Stimulated activated CD4-positive, alpha-beta T cell treated with anti-CD3 and anti-CD28 coated beads, Interleukin-4, amount 100 ng/mL, for 4 hours (primary cell): Measurements from ENCODE around the gene SCAMP1.
"Not testable (repeated sequence)": the region's sequence is repeated elsewhere in the genome, so short reads cannot be mapped to it uniquely, and the experiment has no call there.

Source experiments
- DNase-seq, 2 experiments: peaks; one replicate each; pipeline ENCODE4 v3.0.0-alpha.2; 2020

The SCAMP1 gene

DNA sequence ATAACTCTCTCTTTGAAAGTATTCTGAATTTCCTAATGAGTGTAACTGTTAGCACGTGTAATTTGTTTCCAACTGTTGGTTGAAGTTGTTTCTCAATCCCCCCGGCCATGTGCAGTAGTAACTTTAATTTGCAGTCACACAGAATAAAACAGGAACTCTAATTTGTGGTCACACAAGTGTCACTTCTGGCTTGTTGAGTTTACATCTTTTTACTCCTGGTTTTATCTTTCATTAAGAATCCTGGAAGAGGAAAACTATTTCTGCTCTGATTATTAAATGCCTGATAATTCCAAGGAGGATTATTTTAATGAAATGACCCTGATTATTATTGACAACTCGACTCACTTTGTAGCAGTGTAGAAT lies 1.2 kb downstream of the SCAMP1 start:
- no peak for DNase-seq

DNA sequence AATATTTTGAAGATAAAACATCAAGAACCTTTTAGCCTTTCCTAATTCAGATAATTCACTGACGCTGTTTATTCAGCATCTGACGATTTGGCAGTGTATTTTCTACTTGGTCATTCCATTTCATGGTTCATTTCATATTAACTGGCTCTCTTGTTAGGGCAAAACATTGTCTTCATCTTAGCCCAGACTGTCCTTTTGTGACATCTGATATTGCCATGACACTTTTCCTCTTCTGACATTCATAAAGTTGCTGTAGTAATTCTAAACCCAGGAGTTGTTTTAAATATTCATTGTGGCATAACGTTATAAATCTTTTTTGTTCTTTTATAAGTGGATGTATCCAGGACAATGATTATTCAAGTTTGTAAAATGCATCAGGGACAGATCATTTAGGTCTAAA lies 1.8 kb downstream of the SCAMP1 start:
- DNase-seq, result no peak

DNA sequence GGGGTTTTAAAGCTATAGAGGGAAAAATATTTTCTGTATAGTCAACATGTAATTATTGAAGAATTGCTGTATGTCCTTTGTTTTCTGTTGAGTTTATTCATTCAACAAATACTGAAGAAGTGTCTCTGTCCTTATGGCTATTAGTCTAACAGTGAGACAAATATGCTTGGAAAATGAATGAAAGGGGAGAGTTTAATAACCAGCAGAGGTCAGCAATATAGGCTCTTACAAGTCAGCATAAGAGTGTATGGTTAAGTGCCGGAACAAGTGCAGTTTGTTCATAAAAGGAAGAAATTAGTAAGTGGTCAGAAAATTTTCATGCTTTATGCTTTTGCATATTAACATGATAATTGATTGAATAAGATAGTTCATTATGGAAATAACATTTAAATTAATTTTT lies 3.6 kb downstream of the SCAMP1 start:
- no peak for DNase-seq

DNA sequence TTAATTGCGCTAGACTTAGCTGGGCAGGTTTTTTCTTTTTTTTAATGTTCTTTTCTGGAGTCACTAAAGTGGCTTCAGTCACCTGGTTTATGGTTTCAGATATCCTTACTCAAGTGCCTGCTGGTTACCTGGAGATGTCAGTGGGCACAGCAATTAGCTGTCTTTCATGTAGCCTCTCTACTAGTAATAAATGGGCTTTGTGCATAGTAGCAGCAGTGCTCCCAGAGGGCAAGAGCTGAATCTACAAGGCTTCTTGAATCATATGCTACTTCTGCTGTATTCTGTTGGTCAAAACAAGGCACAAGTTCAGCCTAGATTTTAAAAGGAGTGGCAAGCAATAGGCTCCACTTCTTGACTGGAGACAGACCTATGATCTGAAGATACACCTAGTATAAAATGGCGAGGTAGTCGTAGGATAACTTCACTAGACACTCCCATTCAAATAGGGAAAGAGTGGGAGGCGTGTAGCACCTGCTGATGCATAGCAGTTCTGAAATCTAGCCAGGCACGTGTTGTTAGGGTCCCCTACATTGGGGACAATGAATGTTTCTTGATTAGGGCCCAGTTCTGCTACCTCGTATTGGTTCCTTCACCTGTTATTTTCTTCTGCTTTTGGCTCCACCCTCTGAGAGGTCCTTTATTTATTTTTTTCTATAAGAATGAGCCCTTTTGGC lies 7.0 kb downstream of the SCAMP1 start:
- no peak for DNase-seq

DNA sequence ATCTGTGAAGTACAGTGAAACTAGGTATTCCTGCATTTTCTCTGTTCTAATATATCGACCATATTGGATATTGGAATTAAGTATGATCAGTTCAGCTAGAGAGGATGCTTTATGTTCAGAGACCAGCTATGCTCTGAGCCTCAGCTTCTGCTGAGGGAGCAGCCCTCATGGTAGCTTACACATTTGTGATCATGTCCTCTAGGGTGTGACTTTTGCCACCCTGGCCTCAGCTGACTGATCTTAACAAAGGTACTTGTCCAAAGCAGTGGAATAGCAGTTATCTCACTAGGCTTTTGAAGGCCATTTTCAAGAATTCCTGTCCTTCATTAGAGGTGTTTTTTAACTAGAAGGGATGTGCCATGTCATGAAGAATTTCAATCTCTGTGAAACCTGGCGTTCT lies 9.3 kb downstream of the SCAMP1 start:
- no peak for DNase-seq

DNA sequence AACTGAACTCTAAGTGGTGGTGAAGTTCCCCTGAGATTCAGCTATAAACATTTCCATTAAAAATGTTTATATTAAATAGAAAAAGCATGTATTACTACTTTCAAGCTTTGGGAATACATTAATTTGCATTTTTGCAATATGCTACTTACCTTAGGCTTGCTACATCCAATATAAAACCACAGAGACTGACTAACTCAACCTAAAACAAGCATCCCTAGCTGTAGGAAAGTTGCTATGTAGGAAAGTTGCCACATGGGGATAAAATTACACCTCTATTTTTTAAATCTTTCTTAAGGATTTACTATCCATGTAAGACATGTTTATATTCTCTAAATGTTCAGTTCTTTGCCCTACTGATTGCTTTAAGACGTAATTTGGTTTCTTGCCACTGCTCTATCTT lies 12.8 kb downstream of the SCAMP1 start:
- no peak for DNase-seq

DNA sequence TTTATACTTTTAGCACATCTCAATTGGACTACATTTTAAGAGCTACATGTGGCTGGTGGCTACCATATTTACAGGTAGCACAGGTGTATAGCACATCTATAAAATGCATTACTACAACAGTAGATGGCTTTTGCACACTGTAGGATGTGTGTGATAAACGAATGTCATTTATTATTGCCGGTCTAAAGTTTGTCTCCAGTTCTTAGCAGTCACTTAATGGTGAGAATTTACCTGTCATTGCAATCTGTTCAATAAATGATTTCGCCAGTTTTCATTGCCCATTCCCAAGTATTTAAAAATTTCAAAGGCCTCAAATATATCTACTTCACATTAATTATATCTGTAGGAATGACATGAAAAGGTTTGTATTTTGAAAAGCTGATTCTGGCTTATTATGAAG lies 15.9 kb downstream of the SCAMP1 start:
- DNase-seq, result no peak

DNA sequence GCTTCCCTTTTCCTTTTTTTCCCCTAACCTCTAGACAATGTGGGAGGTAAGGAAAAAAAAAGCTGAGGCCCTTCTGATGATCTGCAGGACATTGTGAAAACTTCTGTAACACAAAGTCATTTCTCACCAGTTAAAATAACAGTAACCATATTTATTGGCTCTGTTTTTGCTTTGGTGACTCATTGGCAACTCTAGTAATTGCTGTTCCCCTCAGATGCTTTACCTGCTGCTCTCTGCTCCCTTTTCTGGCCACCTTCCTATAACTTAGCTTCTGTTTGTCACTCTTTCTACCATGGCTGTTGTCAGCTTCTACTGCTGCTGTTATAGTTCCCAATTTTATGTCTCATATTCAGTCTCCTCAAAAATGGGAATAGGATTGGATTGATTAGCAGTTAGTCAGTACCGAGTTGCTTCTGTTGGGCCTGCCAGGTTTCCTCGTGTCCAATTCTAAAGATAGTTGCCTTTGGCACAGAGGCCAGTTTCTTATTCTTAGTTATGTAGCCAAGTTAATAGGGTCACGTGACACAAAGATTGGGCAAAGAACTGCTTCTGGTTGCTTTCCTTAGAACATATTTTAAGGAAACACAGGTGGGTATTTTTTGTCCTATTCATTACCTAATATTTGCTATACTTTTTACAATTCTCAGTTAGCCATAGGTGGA lies 16.8 kb downstream of the SCAMP1 start:
- DNase-seq, result no peak

DNA sequence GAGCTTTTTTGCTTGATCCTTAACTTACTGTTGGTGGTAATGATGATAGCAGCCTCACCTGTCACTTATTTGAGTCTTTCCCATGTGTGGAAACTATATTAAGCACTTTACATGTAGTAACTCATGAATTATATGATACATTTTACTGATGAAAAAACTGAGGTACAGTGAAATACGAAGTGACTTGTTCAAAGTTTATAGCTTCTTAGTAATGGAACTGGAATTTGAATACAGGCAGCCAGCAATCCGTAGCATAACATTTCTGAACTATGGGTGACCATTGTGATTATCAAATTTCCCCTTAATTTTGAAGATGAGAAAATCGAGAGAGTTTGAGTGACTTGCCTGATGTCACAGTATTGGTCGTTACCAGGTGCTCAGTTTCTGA lies 17.3 kb downstream of the SCAMP1 start:
- DNase-seq, result no peak

DNA sequence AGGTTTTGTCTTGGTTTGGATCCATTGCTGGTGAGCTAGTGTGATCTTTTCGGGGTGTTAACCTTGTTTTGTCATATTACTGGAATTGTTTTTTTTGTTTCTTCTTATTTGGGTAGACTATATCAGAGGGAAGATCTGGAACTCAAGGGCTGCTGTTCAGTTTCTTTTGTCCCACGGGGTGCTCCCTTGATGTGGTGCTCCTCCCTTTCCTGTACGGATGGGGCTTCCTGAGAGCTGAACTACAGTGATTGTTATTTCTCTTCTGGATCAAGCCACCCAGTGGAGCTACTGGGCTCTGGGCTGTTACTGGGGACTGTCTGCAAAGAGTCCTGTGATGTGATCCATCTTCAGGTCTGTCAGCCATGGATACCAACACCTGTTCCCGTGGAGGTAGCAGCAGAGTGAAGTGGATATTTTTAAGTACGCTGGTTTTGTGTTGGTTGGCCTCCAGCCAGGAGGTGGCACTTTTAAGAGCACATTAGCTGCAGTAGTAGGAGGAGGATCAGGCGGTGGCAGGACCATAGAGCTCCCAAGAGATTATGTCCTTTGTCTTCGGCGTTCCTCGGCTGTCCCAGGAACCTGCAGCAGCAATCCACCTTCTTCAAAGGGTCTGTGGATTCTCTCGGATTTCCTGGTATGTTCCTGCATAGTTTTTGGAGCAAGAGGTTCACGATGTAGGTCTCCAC lies 27.2 kb downstream of the SCAMP1 start:
- no peak for DNase-seq

DNA sequence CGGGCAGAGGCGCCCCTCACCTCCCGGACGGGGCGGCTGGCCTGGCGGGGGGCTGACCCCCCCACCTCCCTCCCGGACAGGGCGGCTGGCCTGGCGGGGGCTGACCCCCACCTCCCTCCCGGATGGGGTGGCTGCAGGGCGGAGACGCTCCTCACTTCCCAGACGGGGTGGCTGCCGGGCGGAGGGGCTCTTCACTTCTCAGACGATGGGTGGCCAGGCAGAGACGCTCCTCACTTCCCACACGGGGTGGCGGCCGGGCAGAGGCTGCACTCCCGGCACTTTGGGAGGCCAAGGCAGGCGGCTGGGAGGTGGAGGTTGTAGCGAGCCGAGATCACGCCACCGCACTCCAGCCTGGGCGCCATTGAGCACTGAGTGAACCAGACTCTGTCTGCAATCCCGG lies 30.9 kb downstream of the SCAMP1 start:
- DNase-seq, result not testable (repeated sequence)

DNA sequence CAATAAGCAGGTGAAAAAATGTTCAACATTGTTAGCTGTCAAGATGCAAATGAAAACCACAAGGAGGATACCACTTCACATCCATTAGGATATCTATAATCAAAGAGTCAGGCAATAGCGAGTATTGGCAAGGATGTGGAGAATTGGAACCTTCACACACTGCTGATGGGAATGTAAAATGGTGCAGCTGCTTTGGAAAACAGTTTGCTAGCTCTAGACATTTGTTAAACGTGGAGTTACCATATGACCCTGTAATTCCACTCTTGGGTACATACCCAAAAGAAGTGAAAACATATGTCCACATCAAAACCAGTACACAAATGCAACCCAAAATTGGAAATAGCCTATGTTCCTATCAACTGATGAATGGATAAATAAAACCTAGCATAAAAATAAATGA lies 37.4 kb downstream of the SCAMP1 start:
- DNase-seq, result no peak

DNA sequence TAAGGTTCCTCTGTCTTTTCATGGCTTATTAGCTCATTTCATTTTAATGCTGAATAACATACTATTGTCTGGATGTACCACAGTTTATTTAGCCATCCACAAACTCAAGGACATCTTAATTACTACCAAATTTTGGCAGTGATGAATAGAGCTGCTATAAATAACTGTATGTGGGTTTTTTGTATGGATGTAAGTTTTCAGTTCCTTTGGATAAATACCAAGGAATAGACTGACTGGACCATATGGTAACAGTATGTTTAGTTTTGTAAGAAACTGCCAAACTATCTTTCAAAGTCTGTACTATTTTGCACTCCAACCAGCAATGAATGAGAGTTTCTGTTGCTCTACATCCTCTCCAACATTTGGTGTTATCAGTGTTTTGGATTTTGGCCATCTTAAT lies 38.7 kb downstream of the SCAMP1 start:
- DNase-seq, result no peak

DNA sequence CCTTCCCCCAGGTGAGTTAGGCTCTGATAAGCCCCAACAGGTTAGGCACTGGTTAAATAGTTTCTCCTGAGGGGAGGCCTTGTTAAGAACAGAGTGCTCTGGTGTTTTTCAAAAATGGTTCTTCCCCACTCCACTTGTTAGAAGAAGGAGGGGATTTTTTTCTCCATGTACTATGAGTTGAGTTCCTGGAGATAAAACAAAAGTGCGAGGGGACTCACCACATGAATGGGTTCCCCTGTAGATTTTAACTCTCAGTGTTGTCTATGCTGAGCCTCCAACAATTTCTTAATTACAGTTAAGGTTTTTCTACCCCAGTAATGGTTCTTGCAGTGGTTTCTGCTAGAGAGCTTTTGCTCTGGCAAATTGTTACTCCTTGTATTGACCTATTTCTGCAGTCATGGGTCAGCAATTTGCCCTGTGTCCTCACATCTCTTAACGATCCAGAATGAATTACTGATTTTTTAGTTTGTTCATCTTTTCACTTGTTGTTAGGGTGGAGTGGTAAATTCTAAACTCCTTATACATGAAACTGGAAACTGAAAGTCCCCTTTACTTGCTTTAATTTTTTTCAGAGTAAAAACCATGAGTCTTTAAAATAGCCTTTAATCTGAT lies 44.4 kb downstream of the SCAMP1 start:
- DNase-seq, result no peak

DNA sequence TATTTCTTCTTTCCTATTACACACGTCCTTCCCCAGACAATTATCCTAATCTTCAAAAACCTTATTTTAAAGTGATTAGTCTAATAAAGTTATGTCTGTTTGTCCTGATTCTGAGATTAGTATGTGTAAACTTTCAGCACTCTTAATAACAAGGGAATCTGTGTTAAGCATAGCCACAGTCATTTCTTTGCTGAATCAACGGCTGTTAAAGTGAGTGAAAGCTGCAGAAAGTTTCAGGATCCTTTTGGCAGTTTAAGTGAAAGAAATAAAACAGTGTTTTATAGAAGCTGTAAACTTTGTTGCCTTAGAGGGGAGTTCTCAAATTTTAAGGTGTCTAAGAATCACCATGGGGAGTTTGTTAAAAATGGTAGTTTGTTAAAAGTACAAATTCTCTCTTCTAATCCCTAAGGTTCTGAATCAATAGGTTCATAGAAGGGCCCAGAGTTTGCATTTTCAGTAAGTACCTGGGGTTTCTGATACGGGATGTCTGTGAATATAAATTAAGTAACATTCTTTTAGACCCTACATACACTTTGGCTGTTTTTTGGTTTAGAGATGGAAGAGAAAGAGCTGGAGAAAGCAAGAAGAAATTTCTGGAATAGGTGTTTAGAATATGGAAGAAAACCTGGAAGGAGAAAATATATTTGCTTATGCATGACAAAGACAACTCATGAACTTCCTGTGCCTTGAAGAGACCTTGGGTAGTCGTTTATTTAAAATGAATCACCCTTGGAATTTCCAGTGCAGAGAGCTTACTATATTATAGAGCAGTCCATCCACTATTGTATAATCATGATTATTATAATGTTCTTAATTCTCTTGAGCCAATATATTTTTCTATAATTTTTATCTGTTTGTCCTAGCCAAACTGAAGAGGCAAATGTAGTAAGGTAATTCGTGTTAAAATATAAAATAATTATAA lies 45.7 kb downstream of the SCAMP1 start:
- no peak for DNase-seq

DNA sequence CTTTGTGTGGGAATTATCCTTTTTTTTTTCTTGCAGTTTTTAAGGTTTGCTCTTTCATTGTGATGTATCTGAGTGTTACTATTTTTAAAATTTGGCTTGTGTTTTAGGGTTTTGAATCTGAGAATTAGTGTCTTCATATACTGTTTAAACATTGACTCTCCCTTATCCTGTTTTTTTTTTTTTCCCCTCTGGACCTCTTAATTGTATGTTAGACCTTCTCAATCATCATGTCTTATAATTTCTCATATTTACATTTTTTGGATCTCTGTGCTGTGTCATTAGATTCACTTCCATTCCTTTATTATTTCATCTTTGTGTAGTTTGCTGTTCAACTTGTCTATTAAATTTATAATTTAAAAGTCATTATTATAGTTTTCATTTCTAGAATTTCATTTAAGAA lies 47.0 kb downstream of the SCAMP1 start:
- no peak for DNase-seq

DNA sequence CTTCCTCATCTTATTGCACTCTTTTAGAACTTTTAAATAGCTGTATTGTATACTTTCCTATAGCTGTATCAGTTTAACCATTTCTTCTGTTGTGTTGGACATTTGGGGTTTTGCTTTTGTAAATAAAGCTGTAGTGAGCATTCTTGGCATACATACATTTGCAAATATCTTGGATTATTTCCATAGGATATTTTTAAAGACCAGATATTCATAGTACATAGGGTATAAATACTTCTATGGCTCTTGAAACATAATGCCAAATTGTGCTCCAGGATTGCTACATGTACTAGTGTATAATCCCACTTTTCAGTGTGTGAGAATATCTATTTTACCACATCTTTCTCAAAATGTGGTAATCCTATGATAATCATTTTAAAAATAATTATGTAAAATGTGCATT lies 51.2 kb downstream of the SCAMP1 start:
- no peak for DNase-seq

DNA sequence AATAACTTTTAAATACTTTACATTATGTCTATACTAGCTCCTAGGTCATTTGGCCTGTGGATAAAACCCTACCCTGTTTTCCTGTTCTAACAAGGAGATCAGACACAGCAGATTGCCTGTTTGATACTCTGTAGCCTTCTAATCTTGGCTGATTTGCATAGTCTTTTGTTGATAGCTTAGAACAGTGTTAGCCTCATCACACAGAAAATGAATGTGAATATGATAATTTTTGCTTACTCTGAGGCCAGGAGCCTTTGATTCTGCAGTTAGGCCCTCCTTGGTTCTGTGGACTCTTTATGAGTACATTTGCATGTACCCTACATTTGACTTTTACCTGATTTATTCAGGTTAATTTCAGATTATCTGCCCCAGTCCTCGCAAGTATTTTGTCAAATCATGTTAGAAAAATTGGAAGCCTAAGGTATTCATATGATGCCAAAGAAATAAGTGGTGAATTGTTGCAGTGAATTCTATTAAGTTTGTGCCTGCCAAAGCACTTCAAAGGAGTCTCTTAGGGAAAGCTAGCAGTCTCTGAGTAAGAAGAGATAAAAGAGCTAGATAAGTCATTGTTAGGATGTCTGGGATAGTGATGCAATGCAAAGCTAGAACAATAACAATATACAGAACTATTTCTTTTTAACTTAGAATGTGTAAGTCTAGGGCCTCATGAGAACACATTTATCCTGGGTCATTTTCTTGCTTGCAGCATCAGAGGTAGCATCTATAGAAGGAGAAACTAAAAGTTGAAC lies 56.4 kb downstream of the SCAMP1 start:
- no peak for DNase-seq

DNA sequence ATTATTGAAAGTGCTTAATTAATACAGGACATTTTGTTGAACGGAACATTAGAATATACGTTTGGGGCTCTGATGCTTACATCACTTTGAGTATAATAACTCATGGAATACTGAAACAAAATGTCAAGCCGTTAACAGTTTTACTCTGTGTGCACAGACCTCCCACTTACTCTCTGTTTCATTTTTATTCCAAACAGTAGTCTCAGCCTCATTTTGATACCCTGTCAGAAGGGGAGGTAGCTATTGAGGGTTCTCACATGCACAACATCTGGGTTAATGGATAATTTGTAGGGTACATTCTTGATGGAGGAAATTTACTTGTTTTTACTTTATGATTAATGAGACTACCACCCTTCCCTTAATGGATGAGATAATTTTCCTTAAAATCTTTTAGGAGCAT lies 59.0 kb downstream of the SCAMP1 start:
- DNase-seq, result no peak

DNA sequence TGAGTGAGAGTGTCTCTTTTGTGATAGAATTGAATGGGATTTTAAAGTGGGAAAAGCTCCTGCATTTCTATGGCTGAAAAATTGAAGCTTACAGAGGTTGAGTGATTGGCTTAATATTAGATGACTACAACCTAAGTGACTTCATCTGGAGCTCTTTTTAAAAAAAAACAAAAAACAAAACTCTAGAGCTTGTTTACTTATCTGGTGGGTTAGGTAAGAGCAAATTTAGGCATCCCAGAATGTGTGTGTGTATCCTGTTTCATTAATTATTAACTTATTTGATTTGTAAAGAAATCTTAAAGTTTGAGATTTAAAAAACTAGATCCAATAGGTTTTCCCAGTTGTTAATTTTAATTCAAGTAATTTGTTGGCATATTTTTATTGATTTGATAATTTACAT lies 60.1 kb downstream of the SCAMP1 start:
- DNase-seq, result no peak

DNA sequence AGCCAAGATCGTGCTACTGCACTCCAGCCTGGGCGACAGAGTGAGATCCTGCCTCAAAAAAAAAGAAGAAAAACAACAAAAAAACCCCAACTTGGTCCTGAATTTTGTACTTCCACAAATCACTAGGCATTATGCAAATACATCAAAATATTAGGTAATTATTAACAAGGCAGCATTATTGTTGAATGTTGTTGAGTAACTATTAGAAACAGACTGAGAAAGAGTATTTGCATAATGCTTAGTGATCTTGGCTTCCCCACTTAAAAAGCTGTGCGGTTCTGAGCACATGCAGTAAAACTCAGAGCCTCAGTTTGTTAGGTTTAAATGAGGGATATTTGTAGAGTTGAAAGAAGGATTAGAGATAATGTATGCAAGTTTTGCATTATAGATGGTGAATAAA lies 64.2 kb downstream of the SCAMP1 start:
- DNase-seq, result no peak

DNA sequence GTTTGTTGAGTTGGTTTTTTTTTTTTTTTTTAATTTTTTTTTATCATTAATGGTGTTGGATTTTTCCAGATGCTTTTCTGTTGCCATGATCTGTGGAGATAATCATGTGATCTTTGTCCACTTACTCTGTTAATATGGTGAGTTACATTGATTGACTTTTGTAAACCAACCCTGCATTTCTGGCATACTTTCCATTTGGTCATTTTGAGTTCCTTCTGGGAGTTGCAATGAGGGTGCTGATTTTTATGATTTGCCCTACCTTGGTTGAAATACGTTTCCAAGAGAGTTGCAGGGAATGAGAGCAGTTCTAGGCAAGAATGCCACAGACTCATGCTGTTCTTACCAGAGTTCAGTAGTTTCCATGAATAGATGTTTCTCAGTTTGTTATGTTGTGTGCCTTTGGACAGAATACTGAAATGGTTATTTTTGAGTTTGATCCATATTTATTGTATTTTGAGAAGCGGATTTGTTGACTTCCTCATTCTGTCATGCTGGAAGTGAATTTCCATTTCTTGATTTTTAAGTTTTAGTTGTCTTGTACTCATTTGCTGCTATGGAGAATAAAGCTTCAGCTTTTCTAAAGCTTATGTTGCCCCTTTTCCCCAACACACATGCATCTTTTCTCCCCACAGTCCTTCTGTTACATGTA lies 69.0 kb downstream of the SCAMP1 start:
- no peak for DNase-seq
